ENCODE data around the gene GJA1.
"Not testable (repeated sequence)": the region's sequence is repeated elsewhere in the genome, so short reads cannot be mapped to it uniquely, and the experiment has no call there.

GJA1 gene

GRCh38 chr6:121435444-121436069 is at the start of gene GJA1:
Gene GJA1, plus strand, starts transcription at chr6:121435646. Its CDS starts 11,202 bp downstream, at chr6:121446848.
- no peak for DNase-seq (ENCODE audit: low read depth in 2 of 2)

- DNase-seq (ENCODE audit: low read depth in 2 of 2), result not testable (repeated sequence)
Observed at GRCh38 chr6:121386551-121386950, 48.9 kb upstream of the GJA1 start.

GRCh38 chr6:121389419-121389818 is 46.0 kb upstream of the GJA1 start:
- no peak for DNase-seq (ENCODE audit: low read depth in 2 of 2)

DNA sequence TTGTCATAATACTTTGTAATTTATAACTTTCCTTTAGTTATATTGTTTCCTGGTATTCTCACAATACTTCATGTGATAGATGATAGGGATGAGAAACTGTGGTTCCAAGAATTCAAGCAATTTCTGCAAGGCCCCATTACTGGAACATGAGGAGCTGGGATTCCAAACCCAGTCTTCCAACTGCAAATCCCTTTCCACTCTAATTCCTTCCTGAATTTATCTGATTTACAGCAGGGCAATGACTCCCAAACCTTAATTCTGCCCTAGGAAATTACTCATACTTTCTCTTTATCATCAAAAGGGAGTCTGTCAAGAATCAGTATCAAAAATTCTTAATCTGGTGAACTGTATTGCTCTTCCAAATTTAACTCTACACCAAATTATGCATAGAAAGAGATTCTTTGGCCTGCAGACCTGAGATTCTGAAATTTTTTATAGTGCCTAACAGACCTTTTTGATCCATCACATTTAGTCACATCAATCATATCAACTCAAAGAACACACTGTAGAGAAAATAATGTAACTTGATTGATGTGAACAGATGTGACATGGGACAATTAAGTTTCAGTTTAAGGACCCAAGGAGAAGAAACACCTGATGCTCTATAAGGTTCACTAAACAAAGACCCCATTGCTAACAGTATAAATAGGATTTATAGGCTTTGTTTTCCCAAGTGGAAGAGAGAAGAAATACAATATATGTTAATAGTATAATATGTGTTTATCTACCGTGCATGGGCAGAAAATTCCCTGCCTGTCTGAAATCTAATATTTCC is 41.5 kb upstream of the GJA1 start:
- no peak for DNase-seq (ENCODE audit: low read depth in 2 of 2)

GRCh38 chr6:121395736-121396135 is 39.7 kb upstream of the GJA1 start:
- DNase-seq (ENCODE audit: low read depth in 2 of 2), result no peak

- DNase-seq (ENCODE audit: low read depth in 2 of 2), result not testable (repeated sequence)
Observed at GRCh38 chr6:121397188-121397587, 38.3 kb upstream of the GJA1 start.

GRCh38 chr6:121398127-121398526 is 37.3 kb upstream of the GJA1 start:
- no peak for DNase-seq (ENCODE audit: low read depth in 2 of 2)

DNA sequence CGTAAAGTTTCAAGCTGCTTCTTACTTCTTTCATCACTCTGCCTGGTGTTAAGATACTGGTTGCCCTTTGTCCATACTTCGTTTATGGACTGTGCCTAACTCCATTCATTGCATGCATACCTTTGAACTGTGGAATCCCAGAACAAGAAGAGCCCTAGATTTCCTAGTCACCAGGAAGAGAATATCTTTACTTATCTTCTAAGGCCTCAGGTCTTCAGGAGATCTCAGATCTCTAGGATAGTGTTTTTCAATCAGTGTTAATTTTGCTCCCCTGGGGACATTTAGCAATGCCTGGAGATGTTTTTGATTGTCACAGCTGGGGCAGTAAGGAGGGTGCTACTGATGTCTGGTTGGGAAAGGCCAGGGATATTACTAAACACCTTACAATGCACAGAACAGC is 35.5 kb upstream of the GJA1 start:
- no peak for DNase-seq (ENCODE audit: low read depth in 2 of 2)

GRCh38 chr6:121403964-121404363 is 31.5 kb upstream of the GJA1 start:
- DNase-seq (ENCODE audit: low read depth in 2 of 2), result no peak

GRCh38 chr6:121405306-121405705 is 30.1 kb upstream of the GJA1 start:
- DNase-seq (ENCODE audit: low read depth in 2 of 2), result no peak

GRCh38 chr6:121408321-121408720 is 27.1 kb upstream of the GJA1 start:
- DNase-seq (ENCODE audit: low read depth in 2 of 2), result no peak

GRCh38 chr6:121413879-121414278 is 21.6 kb upstream of the GJA1 start:
- no peak for DNase-seq (ENCODE audit: low read depth in 2 of 2)

- no peak for DNase-seq (ENCODE audit: low read depth in 2 of 2)
Observed at GRCh38 chr6:121418346-121418745, 17.1 kb upstream of the GJA1 start.

DNA sequence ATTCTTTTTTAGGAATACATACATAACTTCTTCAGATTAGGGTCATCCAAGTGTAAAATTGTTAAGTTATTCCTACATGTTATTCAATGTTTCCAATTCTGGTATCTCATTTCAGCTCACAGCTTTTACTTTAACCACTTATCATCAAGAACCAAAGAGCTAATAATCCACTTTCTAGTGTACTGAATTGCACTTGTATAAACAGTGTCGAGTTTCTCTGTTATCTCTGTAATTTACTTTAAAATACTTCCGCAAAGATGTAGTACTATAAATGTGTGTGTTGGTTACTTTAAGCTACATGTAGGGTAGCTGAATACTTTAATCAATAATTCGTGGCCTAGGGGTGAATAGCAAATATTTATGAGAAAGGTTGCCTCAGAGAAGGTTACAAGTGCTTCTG is 8.8 kb upstream of the GJA1 start:
- DNase-seq (ENCODE audit: low read depth in 2 of 2), result no peak

DNA sequence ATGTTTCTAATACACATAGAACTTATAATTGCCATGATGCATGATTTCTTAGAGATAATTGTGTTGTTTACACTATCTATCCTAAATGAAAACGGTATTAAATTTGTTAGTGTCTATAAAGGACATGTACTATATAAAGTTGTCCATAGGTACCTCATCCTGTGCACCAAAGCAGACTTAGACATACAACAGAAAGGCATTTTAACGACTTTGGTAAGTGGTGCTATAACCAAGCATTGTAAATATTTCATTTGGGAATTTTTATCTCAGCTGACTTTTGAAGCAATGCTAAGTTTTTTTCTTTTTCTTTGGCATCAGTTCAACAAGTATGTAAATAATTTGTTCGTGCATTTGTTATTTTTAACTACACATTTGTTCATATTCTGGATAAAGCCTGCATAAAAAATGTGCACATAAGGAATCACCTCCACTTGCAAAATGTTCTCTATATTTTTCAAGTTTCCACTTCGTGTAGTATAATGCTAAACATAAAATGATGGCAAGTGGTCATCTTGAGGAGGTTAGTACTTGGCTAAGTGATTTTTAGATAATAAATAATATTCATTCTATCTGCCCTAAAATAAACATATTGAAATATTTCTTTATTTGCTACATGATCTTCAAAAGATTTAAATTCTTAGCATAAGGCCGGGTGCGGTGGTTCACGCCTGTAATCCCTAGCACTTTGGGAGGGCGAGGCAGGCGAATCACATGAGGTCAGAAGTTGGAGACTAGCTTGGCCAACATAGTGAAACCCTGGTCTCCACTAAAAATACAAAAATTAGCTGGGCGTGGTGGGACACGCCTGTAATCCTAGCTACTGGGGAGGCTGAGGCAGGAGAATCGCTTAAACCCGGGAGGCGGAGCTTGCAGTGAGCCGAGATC is 6.3 kb upstream of the GJA1 start:
- no peak for DNase-seq (ENCODE audit: low read depth in 2 of 2)

DNA sequence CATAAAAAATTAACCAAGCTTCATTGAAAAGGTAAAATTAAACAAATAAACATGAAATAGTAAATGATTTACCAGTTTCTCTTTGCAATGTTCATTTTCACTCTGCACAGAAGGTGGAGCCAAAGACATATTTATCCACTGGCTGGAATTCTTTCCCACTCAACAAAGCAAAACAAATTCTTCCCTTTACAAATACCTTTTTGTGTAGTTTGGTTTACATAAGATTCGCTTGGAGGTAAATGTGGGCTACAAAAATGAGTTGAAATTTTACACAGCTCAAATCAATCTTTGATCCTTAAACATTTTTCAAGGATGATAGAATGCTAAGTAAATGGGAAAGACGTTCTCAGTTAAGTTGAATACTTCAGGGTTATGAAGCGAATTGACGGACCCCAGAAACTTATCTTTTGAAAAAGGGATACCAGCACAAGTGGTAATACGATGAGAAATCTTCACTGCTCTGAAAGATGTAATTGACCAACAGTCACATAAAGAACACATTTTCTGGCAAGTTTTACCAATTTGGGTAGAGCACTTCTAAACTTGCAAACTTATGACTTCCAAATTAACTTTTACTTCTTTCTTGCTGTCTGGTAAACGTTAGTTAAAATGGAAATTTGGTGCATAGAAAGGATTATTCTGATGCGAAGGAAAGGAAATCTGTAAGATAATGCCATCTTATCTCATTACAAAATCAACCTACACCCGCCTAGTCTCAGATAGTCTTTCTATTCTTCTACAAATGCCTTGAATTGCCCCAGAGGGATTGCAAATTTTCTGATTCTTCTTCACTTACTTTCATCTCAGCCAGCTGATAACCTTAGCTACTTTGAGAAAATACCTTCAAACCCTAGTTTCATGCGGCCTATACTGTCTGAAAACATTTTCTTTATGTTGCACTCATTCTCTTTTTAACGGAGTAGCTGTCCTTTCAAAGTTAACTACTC is 4.7 kb upstream of the GJA1 start:
- no peak for DNase-seq (ENCODE audit: low read depth in 2 of 2)

DNA sequence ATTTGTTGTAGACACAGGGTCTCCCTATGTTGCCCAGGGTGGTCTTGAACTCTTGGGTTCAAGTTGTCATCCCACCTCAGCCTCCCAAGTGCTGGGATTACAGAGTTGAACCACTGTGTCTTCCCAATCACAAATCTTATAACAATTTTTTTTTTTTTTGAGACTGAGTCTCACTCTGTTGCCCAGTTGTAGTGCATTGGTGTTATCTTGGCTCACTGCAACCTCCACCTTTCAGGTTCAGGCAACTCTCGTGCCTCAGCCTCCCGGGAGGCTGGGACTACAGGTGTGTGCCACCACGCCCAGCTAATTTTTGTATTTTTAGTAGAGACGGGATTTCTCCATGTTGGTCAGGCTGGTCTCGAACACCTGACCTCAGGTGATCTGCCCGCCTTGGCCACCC is 3.7 kb upstream of the GJA1 start:
- not testable (repeated sequence) for DNase-seq (ENCODE audit: low read depth in 2 of 2)

GRCh38 chr6:121434037-121434770 is 1.2 kb upstream of the GJA1 start:
- DNase-seq (ENCODE audit: low read depth in 2 of 2), result no peak

GRCh38 chr6:121436274-121436857 is 920 bp downstream of the GJA1 start:
- DNase-seq (ENCODE audit: low read depth in 2 of 2), result no peak

Data from stimulated activated CD4-positive, alpha-beta T cell treated with anti-CD3 and anti-CD28 coated beads, Interleukin-1b, Interleukin-23, amount 100 ng/mL, for 4 hours (primary cell).